ENCODE data around the gene KRTAP5-6.

KRTAP5-6 gene

DNA sequence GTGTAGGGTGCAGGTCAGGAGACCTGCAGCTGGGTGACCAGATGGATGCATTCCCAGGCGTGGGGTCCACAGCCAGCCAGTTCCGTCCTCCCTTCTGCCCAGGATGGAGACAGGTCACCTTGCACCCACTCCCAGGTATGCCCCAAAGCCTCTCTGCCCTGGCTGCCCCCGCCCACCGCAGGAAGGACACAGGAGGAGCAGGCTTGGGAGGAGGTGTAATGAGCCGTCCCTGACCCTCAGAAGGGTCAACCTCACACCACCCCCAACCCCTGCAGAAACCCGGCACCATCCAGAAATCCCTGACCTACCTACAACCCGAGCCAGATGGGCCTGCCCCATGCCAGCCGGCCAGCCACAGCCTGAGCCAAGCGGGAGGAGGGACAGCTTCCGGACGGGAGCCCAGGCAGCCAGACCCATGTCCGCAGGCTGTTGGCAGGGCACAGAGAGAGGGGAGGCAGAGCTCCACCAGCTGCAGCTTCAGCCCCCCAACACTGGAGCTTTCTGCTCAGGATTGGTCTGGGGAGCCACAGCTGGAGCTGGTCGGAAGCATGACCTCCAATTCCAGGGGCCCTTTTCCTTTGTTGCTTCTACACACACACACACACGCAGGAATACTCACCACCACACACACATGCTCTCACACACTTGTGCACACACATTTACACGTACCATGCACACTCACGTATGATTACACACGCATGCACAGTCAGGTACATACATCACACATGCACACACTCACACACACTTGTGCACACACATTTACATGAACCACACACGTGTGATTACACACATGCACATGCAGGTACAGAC lies 48.1 kb downstream of the KRTAP5-6 start:
- TF ChIP-seq, protein P1, sequence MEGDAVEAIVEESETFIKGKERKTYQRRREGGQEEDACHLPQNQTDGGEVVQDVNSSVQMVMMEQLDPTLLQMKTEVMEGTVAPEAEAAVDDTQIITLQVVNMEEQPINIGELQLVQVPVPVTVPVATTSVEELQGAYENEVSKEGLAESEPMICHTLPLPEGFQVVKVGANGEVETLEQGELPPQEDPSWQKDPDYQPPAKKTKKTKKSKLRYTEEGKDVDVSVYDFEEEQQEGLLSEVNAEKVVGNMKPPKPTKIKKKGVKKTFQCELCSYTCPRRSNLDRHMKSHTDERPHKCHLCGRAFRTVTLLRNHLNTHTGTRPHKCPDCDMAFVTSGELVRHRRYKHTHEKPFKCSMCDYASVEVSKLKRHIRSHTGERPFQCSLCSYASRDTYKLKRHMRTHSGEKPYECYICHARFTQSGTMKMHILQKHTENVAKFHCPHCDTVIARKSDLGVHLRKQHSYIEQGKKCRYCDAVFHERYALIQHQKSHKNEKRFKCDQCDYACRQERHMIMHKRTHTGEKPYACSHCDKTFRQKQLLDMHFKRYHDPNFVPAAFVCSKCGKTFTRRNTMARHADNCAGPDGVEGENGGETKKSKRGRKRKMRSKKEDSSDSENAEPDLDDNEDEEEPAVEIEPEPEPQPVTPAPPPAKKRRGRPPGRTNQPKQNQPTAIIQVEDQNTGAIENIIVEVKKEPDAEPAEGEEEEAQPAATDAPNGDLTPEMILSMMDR (IDR thresholded peaks at IDR 0.05; ENCODE audit: extremely low read depth, missing control alignments) = no peak
- no peak for DNase-seq (ENCODE audit: low spot score)

DNA sequence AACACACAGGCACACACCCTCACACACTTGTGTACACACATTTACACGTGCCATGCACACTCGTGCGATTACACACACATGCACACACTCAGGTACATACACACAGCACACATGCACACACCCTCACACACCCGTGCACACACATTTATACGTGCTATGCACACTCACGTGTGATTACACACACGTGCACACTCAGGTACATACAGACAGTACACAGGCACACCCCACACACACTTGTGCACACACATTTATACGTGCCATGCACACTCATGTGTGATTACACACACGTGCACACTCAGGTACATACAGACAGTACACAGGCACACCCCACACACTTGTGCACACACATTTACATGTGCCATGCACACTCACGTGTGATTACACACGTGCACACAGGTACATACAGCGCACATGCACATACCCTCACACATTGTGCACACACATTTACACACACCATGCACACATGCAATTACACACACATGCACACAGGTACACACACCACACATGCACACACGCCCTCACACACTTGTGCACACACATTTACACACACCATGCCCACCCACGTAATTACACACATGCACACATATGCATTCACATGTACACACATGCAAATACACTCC lies 48.8 kb downstream of the KRTAP5-6 start:
- DNase-seq (ENCODE audit: low spot score) = no peak
- TF ChIP-seq, protein P1 (IDR thresholded peaks at IDR 0.05; ENCODE audit: extremely low read depth, missing control alignments) = no peak

DNA sequence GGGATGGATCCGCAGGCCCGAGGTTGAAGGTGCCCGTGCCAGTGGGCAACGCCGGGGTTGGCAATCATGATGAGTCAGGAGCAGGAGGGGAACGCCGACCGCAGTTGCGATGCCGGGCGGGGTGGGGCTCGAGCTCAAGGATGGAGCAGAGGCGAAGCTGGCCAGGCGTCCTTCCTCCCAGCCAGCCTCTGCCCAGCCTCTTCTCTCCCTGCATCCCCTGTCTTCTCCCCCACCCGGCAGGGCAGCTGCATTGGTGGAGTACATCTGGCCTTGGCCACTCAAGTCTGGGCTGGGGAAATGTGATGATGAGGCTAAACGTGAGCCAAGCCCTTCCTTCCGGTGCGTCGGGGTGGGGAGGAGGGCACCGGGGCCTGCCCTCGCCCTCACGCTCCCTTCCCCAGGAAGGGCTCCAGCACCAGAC lies 49.5 kb downstream of the KRTAP5-6 start:
- DNase-seq (ENCODE audit: low spot score) = no peak
- TF ChIP-seq, protein P1 (IDR thresholded peaks at IDR 0.05; ENCODE audit: extremely low read depth, missing control alignments) = no peak

DNA sequence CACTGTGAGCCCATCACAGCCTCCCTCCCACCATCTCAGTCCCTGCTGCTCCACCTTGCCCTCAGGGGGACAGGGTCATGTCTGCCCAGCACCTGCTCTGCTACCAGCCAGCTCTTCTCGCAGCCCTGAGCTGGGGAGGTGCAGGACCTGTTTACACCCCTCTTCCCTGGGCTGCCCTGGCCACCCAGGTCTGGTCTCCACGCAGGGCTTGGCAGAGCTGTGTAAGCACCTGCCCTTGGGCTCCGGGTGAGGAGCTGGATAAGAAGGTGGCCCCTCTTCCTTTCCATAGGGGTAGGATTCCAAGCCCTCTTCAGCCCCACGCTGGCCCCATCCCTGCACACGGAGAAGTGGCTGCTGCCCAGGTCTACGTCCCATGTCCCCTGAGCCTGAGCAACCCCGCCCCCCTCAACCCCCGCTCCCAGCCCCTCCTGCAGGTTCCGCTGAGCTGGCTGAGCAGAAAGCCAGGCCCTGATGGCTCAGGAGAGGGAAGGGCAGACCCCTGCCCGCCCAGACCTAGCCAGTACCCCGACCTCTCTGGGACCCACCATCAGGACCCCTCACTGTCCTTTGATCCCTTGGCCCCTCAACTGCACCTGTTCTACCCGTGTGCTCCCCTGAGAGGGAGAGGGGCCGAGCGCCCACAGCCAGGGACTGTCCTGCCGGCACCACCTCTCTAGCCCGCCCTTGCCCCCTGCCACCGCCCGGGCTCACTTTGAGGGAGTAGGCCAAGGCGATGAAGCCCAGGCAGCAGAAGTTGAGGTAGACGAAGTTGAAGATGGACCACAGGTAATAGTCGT lies 50.2 kb downstream of the KRTAP5-6 start:
- TF ChIP-seq, protein P1 (IDR thresholded peaks at IDR 0.05; ENCODE audit: extremely low read depth, missing control alignments) = no peak
- DNase-seq (ENCODE audit: low spot score) = no peak

All from GM20000 (cell line).